ENCODE results near the gene ENOPH1. TPM values are rescaled to one million over a fixed set of nuclear protein-coding genes. Genes with fewer than 3 reads are reported as not detected.
"Not testable (repeated sequence)": the region's sequence is repeated elsewhere in the genome, so short reads cannot be mapped to it uniquely, and the experiment has no call there.

Gene ENOPH1
- total RNA-seq, 1 donor from 2014 or later, result 16.0 TPM

DNA sequence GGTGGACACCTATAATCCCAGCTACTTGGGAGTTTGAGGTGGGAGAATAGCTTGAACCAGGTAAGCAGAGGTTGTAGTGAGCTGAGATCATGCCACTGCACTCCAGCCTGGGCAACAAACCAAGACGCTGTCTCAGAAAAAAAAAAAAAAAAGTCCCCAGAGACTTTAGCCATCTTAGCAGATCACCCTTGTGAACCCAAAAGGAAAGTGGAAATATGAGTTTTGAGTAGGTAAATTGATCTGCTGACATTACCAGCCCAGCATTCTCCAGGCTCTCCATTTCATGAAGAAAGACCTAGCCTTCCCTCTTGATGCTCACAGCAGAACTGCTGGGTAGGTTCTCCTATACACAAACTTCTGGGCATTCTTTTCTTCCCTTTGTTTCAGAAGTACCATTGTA is 32.1 kb upstream of the ENOPH1 start:
- no peak for DNase-seq (ENCODE audit: extremely low spot score in 2 of 2)
- Histone ChIP-seq H3K4me3 (no peak overlapping the region), H3K27me3 (no peaks in the 10 kb centered on the region), H3K36me3 (no peaks in the 10 kb centered on the region), H3K4me1 (no peaks in the 10 kb centered on the region), H3K9me3 (no peaks in the 10 kb centered on the region), H3K27ac (no peak overlapping the region)
- TF ChIP-seq, protein P1, sequence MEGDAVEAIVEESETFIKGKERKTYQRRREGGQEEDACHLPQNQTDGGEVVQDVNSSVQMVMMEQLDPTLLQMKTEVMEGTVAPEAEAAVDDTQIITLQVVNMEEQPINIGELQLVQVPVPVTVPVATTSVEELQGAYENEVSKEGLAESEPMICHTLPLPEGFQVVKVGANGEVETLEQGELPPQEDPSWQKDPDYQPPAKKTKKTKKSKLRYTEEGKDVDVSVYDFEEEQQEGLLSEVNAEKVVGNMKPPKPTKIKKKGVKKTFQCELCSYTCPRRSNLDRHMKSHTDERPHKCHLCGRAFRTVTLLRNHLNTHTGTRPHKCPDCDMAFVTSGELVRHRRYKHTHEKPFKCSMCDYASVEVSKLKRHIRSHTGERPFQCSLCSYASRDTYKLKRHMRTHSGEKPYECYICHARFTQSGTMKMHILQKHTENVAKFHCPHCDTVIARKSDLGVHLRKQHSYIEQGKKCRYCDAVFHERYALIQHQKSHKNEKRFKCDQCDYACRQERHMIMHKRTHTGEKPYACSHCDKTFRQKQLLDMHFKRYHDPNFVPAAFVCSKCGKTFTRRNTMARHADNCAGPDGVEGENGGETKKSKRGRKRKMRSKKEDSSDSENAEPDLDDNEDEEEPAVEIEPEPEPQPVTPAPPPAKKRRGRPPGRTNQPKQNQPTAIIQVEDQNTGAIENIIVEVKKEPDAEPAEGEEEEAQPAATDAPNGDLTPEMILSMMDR (IDR thresholded peaks at IDR 0.05), result no peak
- TF ChIP-seq POLR2A (IDR thresholded peaks at IDR 0.05) (no peak), POLR2AphosphoS5 (IDR thresholded peaks at IDR 0.05; ENCODE audit: insufficient read depth in 1 of 2, low read depth in 1 of 2) (no peak)
- intact Hi-C loops (cut with DNase I), result no loop called here

DNA sequence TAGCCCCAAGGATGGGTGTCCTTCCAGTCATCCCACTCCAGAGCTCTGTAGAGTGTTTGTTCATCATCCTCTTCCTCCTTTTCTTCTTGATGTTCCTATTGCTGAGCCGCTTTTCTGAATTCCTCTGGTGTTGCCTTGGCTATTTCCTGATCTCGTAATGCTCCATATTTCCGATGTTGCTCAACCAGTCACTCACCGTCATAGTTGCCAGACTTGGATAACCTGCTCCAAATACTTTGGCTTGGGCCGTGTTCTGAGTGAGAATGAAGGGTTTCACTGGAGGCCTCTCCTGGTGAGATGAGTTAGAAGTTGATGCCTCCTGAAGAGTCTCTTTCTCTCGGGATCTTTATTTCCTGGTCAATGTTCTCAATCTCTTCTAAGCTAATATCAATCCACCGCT is 28.8 kb upstream of the ENOPH1 start:
- intact Hi-C loops (cut with DNase I), result no loop called here
- Histone ChIP-seq H3K27me3 (no peaks in the 10 kb centered on the region), H3K9me3 (no peaks in the 10 kb centered on the region), H3K4me3 (no peak overlapping the region), H3K4me1 (no peaks in the 10 kb centered on the region), H3K27ac (no peak overlapping the region), H3K36me3 (no peaks in the 10 kb centered on the region)
- DNase-seq (ENCODE audit: extremely low spot score in 2 of 2), result no peak
- TF ChIP-seq, protein P1 (IDR thresholded peaks at IDR 0.05), result no peak
- TF ChIP-seq POLR2A (IDR thresholded peaks at IDR 0.05) (no peak), POLR2AphosphoS5 (IDR thresholded peaks at IDR 0.05; ENCODE audit: insufficient read depth in 1 of 2, low read depth in 1 of 2) (no peak)

DNA sequence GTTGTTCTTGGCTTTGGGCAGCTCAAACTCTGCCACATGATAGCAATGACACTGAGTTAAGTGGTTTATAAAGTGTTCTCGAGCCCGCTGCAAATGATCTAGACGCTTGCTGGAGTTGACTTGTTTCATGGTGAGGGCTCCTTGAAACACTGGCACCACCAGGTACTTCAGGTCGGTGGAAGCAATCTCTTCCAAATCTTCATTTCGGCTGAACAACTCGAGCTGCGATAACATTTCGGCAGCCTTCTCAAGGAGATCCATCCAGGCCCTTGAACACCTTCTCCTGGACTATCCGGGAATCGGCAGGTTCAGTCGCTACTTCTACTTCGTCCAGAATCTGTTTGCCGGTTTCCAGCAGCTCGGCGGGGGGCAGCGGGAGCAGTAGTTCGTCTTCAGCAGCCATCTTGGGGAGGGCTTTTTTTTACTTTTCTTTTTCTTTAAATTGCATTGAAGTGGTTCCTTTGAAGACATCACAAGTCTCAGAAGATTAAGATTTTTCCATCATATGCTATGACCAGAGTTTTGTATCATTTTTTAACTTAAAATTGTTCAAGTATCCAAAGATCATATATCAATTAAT is 28.1 kb upstream of the ENOPH1 start:
- no peaks in the 10 kb centered on the region for H3K27me3 ChIP-seq
- no peaks in the 10 kb centered on the region for H3K9me3 ChIP-seq
- no peak overlapping the region for H3K4me3 ChIP-seq
- intact Hi-C loops (cut with DNase I), result no loop called here
- no peak overlapping the region for H3K27ac ChIP-seq
- H3K36me3 ChIP-seq, result no peaks in the 10 kb centered on the region
- TF ChIP-seq POLR2AphosphoS5 (IDR thresholded peaks at IDR 0.05; ENCODE audit: insufficient read depth in 1 of 2, low read depth in 1 of 2) (no peak), POLR2A (IDR thresholded peaks at IDR 0.05) (no peak)
- TF ChIP-seq, protein P1 (IDR thresholded peaks at IDR 0.05), result no peak
- H3K4me1 ChIP-seq, result no peaks in the 10 kb centered on the region
- no peak for DNase-seq (ENCODE audit: extremely low spot score in 2 of 2)

DNA sequence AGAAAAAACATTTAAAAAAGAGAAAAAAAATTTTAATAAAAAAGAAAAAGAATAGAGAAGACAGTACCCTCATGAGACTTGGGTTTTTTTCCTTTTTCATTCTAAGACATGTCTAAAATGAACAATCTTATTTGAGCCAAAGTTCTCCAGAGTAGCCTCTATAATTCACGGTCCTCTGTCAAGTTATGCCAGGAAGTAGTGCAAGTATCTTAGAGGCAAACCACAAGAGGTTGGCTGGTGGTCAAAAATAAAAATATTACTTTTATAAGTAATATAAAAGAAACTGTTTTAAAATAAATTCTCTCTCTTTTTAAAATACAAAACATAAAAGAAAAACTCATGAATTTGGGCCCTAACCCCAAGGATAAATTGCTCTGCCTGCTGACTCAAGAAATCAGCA is 26.7 kb upstream of the ENOPH1 start:
- intact Hi-C loops (cut with DNase I), result no loop called here
- Histone ChIP-seq H3K9me3 (no peaks in the 10 kb centered on the region), H3K4me1 (no peaks in the 10 kb centered on the region), H3K36me3 (no peaks in the 10 kb centered on the region), H3K4me3 (no peak overlapping the region), H3K27ac (no peak overlapping the region), H3K27me3 (no peaks in the 10 kb centered on the region)
- DNase-seq (ENCODE audit: extremely low spot score in 2 of 2), result no peak
- TF ChIP-seq, protein P1 (IDR thresholded peaks at IDR 0.05), result no peak
- no peak for TF ChIP-seq POLR2AphosphoS5 (IDR thresholded peaks at IDR 0.05; ENCODE audit: insufficient read depth in 1 of 2, low read depth in 1 of 2)
- no peak for TF ChIP-seq POLR2A (IDR thresholded peaks at IDR 0.05)

DNA sequence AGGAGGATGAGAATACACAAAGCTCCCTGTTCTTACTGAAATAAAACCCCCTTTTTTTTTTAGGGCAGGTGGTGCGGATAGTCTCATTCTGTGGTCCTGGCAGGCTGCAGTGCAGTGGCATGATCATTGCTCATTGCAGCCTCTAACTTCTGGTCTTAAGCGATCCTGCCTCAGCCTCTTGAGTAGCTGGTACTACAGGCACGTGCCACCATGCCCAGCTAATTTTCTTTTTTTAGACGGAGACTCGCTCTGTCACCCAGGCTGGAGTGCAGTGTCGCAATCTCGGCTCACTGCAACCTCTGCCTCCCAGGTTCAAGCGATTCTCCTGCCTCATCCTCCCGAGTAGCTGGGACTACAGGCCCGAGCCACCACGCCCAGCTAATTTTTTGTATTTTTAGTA is 15.3 kb upstream of the ENOPH1 start:
- H3K4me1 ChIP-seq; H3K27me3 ChIP-seq; H3K27ac ChIP-seq; DNase-seq (ENCODE audit: extremely low spot score in 2 of 2); intact Hi-C loops (cut with DNase I); H3K9me3 ChIP-seq; H3K36me3 ChIP-seq; H3K4me3 ChIP-seq: not testable (repeated sequence)
